Hepatocyte (in vitro differentiated cells): ENCODE data around the gene TM7SF2. TPM values are rescaled to one million over a fixed set of nuclear protein-coding genes. Genes with fewer than 3 reads are reported as not detected.
A peak's percentile ranks its signal among the peaks of the same experiment; 100 is the strongest.

Experiments used
- DNase-seq: peaks from one replicate; pipeline ENCODE4 v3.0.0-alpha.2; 2016; ENCODE audit warnings: low spot score
- H2AFZ ChIP-seq: fragments of 200-600 bp; sonication (generic); 2 replicates; pipeline ENCODE4 v1.6.0; 2016; ENCODE audit warnings: antibody characterized with exemption, mild to moderate bottlenecking
- H3K27ac ChIP-seq: fragments of 200-600 bp; sonication (generic); 2 replicates; pipeline ENCODE4 v1.5.1; 2016; ENCODE audit warnings: mild to moderate bottlenecking
- H3K27me3 ChIP-seq: fragments of 200-600 bp; sonication (generic); 2 replicates; pipeline ENCODE4 v1.6.1; 2016
- H3K36me3 ChIP-seq: fragments of 200-600 bp; sonication (generic); replicated peaks from 2 replicates; pipeline ENCODE4 v1.5.1; 2016; ENCODE audit warnings: low read depth; ENCODE audit not compliant: insufficient read depth
- H3K4me1 ChIP-seq: fragments of 200-600 bp; sonication (generic); 2 replicates; pipeline ENCODE4 v1.5.1; 2016; ENCODE audit warnings: mild to moderate bottlenecking, moderate library complexity; ENCODE audit not compliant: insufficient read depth
- H3K4me2 ChIP-seq: fragments of 200-600 bp; sonication (generic); 2 replicates; pipeline ENCODE4 v1.6.0; 2016
- H3K4me3 ChIP-seq: fragments of 200-600 bp; sonication (generic); 2 replicates; pipeline ENCODE4 v1.5.1; 2016; ENCODE audit warnings: mild to moderate bottlenecking
- H3K79me2 ChIP-seq: fragments of 200-600 bp; sonication (generic); 2 replicates; pipeline ENCODE4 v1.6.0; 2017; ENCODE audit warnings: mild to moderate bottlenecking
- H3K9me2 ChIP-seq: fragments of 200-600 bp; sonication (generic); replicated peaks from 2 replicates; pipeline ENCODE4 v1.6.0; 2017; ENCODE audit warnings: mild to moderate bottlenecking; ENCODE audit not compliant: insufficient read depth
- H3K9me3 ChIP-seq: fragments of 200-600 bp; sonication (generic); 2 replicates; pipeline ENCODE4 v1.5.1; 2016; ENCODE audit warnings: low read depth, mild to moderate bottlenecking
- H4K20me1 ChIP-seq: fragments of 200-600 bp; sonication (generic); 2 replicates; pipeline ENCODE4 v1.6.0; 2016; ENCODE audit warnings: mild to moderate bottlenecking; ENCODE audit not compliant: insufficient read depth, poor library complexity, severe bottlenecking
- EZH2 ChIP-seq: fragments of 200-600 bp; sonication (generic); IDR thresholded peaks from 2 replicates; pipeline ENCODE4 v1.6.1; 2016; ENCODE audit warnings: antibody characterized with exemption, mild to moderate bottlenecking, borderline replicate concordance
- EZH2phosphoT487 ChIP-seq: fragments of 200-600 bp; sonication (generic); IDR thresholded peaks from one replicate; pipeline ENCODE4 v1.6.1; 2018; ENCODE audit warnings: antibody characterized with exemption, mild to moderate bottlenecking, low read depth, moderate library complexity; ENCODE audit not compliant: unreplicated experiment, severe bottlenecking
- WGBS: methylation state at CpG from one replicate; pipeline ENCODE4 v1.1.6; 2016; ENCODE audit warnings: low lambda C conversion rate; ENCODE audit errors: missing lambda C conversion rate; 5-methylcytosine and 5-hydroxymethylcytosine counted together
- polyA plus RNA-seq: library from polyadenylated mRNA; unstranded; fragments of >200 nt; fragmentation: Nextera tagmentation; extraction: Ambion mirVana; gene quantifications from 2 replicates; pipeline ENCODE4 v1.2.1, GENCODE V29; 2016
- total RNA-seq: library from RNA; depleted of rRNA; stranded (reverse); fragments of >200 nt; gene quantifications from 2 replicates; pipeline ENCODE4 v1.2.3, GENCODE V29; 2014
- TF ChIP-seq, protein P1 (sequence below): fragments of 200-600 bp; sonication (generic); IDR thresholded peaks from 2 replicates; pipeline ENCODE4 v1.5.1; 2016; ENCODE audit warnings: antibody characterized with exemption, mild to moderate bottlenecking; ENCODE audit not compliant: poor library complexity

The TM7SF2 gene
- total and polyA plus RNA-seq, 2 experiments from 2014 or later: 133 to 209 TPM

DNA sequence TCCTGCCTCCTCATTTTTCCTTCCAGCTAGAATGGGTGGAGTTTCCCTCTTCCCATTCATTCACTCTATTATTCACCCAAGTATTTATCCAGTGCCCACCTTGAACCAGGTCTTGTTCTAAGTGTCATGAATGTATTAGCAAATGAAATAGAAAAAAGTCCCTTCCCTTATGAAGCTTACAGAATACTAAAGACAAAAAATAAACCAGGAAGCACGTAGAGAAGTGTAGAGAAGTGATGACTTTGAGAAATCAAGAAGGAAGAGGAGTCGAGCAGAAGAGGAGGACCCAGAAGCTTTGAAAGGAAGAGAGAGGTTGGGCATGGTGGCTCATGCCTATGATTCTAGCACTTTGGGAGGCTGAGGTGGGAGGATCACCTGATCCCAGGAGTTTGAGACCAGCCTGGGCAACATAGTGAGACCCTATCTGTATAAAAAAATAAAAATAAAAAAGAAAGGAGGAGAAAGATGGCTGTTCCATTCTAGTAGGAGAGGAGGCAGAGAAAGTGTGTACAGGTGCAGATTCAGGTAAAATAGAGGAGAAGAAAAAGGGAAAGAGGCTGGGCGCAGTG lies 39.7 kb downstream of the TM7SF2 start:
- TF ChIP-seq EZH2phosphoT487 (no peak), EZH2 (no peak)
- TF ChIP-seq, protein P1, sequence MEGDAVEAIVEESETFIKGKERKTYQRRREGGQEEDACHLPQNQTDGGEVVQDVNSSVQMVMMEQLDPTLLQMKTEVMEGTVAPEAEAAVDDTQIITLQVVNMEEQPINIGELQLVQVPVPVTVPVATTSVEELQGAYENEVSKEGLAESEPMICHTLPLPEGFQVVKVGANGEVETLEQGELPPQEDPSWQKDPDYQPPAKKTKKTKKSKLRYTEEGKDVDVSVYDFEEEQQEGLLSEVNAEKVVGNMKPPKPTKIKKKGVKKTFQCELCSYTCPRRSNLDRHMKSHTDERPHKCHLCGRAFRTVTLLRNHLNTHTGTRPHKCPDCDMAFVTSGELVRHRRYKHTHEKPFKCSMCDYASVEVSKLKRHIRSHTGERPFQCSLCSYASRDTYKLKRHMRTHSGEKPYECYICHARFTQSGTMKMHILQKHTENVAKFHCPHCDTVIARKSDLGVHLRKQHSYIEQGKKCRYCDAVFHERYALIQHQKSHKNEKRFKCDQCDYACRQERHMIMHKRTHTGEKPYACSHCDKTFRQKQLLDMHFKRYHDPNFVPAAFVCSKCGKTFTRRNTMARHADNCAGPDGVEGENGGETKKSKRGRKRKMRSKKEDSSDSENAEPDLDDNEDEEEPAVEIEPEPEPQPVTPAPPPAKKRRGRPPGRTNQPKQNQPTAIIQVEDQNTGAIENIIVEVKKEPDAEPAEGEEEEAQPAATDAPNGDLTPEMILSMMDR: no peak
- no peak overlapping the region for H2AFZ ChIP-seq
- H3K4me3 ChIP-seq: no peak overlapping the region
- H3K4me2 ChIP-seq: no peak overlapping the region
- 89% methylated on average over 3 of the region's 3 CpGs for WGBS
- no peak for DNase-seq
- no peaks in the 10 kb centered on the region for H3K79me2 ChIP-seq
- H4K20me1 ChIP-seq: no peaks in the 10 kb centered on the region
- H3K9me3 ChIP-seq: no peaks in the 10 kb centered on the region
- H3K27me3 ChIP-seq: no peaks in the 10 kb centered on the region
- H3K4me1 ChIP-seq: peaks cover 8% of the 10 kb centered on the region
- no peaks in the 10 kb centered on the region for H3K36me3 ChIP-seq
- H3K9me2 ChIP-seq: no peaks in the 10 kb centered on the region
- peak overlapping the region; percentile 25 for H3K27ac ChIP-seq

DNA sequence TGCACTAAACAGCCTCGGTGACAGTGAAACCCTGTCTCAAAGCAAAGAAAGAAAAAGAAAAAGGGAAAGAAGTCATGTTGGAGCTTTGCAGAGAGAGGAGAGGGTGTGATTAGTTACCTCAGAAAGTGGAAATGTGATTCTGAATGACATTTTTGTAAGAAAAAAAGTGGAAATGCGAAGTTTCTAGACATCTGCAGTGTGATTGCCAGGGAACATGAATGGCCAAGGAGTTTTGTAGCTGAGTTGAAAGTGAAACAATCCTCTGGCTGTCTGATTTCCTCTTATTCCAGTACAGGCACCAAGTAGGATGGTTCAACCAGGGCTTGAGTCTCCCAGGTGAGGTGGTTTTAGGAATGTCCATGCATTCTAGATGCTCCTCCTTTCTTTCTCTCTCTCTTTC lies 40.5 kb downstream of the TM7SF2 start:
- H4K20me1 ChIP-seq: no peaks in the 10 kb centered on the region
- no peaks in the 10 kb centered on the region for H3K9me3 ChIP-seq
- DNase-seq: no peak
- H3K4me1 ChIP-seq: peaks cover 8% of the 10 kb centered on the region
- H3K4me2 ChIP-seq: no peak overlapping the region
- no peaks in the 10 kb centered on the region for H3K36me3 ChIP-seq
- no peaks in the 10 kb centered on the region for H3K79me2 ChIP-seq
- H3K9me2 ChIP-seq: no peaks in the 10 kb centered on the region
- H2AFZ ChIP-seq: no peak overlapping the region
- TF ChIP-seq EZH2: no peak
- no peak for TF ChIP-seq EZH2phosphoT487
- TF ChIP-seq, protein P1: no peak
- no peak overlapping the region for H3K4me3 ChIP-seq
- no peak overlapping the region for H3K27ac ChIP-seq
- H3K27me3 ChIP-seq: no peaks in the 10 kb centered on the region
- WGBS: 92% methylated on average over 2 of the region's 2 CpGs

DNA sequence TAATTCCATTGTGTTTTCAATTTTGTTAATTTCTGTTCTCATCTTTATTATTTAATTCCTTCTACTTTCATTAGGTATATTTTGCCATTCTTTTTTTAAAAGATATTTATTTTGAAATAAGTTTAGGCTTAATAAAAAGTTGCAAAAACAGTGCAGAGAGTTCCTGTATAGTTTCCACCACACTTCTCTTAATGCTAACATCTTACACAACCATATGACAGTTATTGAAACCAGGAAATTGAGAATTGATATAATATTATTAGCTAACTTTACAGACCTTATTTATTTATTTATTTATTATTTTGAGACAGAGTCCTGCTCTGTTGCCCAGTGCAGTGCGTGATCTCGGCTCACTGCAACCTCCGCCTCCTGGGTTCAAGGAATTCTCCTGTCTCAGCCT lies 44.6 kb downstream of the TM7SF2 start:
- Histone ChIP-seq H2AFZ (no peak overlapping the region), H3K4me3 (no peak overlapping the region), H3K4me1 (no peaks in the 10 kb centered on the region), H3K79me2 (no peaks in the 10 kb centered on the region), H3K27ac (no peak overlapping the region), H4K20me1 (no peaks in the 10 kb centered on the region), H3K36me3 (no peaks in the 10 kb centered on the region), H3K9me2 (no peaks in the 10 kb centered on the region), H3K4me2 (no peak overlapping the region), H3K27me3 (no peaks in the 10 kb centered on the region), H3K9me3 (no peaks in the 10 kb centered on the region)
- TF ChIP-seq EZH2: no peak
- TF ChIP-seq, protein P1: no peak
- no peak for TF ChIP-seq EZH2phosphoT487
- no peak for DNase-seq
- 91% methylated on average over 3 of the region's 3 CpGs for WGBS

DNA sequence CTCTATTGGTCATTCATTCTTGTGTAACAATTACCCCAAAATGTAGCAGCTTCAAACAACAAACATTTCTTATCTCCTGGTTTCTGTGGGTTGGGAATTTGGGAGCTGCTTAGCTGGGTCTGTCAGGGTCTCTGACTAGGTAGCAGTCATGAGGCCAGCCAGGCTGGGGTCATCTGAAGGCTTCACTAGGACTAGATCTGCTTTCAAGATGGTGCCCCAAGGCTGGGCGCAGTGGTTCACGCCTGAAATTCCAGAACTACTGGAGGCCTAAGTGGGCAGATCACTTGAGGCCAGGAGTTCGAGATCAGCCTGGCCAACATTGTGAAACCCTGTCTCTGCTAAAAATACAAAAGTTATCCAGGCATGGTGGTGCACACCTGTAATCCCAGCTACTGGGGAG lies 45.3 kb downstream of the TM7SF2 start:
- no peak overlapping the region for H3K27ac ChIP-seq
- no peaks in the 10 kb centered on the region for H3K79me2 ChIP-seq
- TF ChIP-seq, protein P1: no peak
- no peak for TF ChIP-seq EZH2
- no peaks in the 10 kb centered on the region for H3K36me3 ChIP-seq
- H2AFZ ChIP-seq: no peak overlapping the region
- H3K9me2 ChIP-seq: no peaks in the 10 kb centered on the region
- no peaks in the 10 kb centered on the region for H3K27me3 ChIP-seq
- no peaks in the 10 kb centered on the region for H3K4me1 ChIP-seq
- H3K4me3 ChIP-seq: no peak overlapping the region
- DNase-seq: no peak
- WGBS: 98% methylated on average over 3 of the region's 3 CpGs
- H3K9me3 ChIP-seq: no peaks in the 10 kb centered on the region
- no peak overlapping the region for H3K4me2 ChIP-seq
- H4K20me1 ChIP-seq: no peaks in the 10 kb centered on the region
